Neural crest cell (in vitro differentiated cells): ENCODE measurements around the gene CD28. TPM values are rescaled to one million over a fixed set of nuclear protein-coding genes. Genes with fewer than 3 reads are reported as not detected.

Experiments
- DNase-seq: peaks from one replicate; pipeline ENCODE4 v3.0.0; 2021; ENCODE audit warnings: low read depth, mixed read lengths, low spot score
- H3K27ac Mint-ChIP-seq: one replicate; pipeline ENCODE4 v1.8.0; 2021; ENCODE audit warnings: mild to moderate bottlenecking, mixed read lengths; ENCODE audit not compliant: unreplicated experiment
- H3K27me3 Mint-ChIP-seq: 2 replicates; pipeline ENCODE4 v1.8.0; 2021; ENCODE audit warnings: low read depth, mild to moderate bottlenecking, mixed read lengths
- H3K36me3 Mint-ChIP-seq: 2 replicates; pipeline ENCODE4 v1.8.0; 2021; ENCODE audit warnings: low read depth, mild to moderate bottlenecking, mixed read lengths
- H3K4me1 Mint-ChIP-seq: 2 replicates; pipeline ENCODE4 v1.8.0; 2021; ENCODE audit warnings: mixed read lengths
- H3K4me3 Mint-ChIP-seq: one replicate; pipeline ENCODE4 v1.8.0; 2021; ENCODE audit warnings: mild to moderate bottlenecking, mixed read lengths
- H3K9me3 Mint-ChIP-seq: 2 replicates; pipeline ENCODE4 v1.8.0; 2021; ENCODE audit warnings: mixed read lengths
- long read RNA-seq: library from polyadenylated mRNA; unstranded; transcript quantifications from one replicate; pipeline ENCODE4 v2.0.0, GENCODE V29; 2020
- total RNA-seq: library from RNA; stranded (reverse); gene quantifications from 2 replicates; pipeline ENCODE4 v1.2.1, GENCODE V29; 2021
- TF ChIP-seq, protein P1 (sequence below): fragments of 200-600 bp; sonication (generic); conservative IDR thresholded peaks from 2 replicates; pipeline ENCODE4 v1.5.0; 2021; ENCODE audit warnings: antibody characterized with exemption, mild to moderate bottlenecking

The CD28 gene
- not detected in 2 replicates for total RNA-seq
- long read RNA-seq: 0 reads

DNA sequence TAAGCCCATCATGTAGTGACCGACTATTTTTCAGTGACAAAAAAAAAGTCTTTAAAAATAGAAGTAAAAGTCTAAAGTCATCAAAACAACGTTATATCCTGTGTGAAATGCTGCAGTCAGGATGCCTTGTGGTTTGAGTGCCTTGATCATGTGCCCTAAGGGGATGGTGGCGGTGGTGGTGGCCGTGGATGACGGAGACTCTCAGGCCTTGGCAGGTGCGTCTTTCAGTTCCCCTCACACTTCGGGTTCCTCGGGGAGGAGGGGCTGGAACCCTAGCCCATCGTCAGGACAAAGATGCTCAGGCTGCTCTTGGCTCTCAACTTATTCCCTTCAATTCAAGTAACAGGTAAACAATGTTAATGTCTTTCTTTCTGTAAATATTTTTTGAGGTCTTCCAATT is at the start of gene CD28:
CD28 (plus strand) TSS at position 237 of the 400 bp plus-strand sequence; CDS start at position 295, 58 bp downstream.
- Mint-ChIP-seq H3K27me3 (no peaks in the 10 kb centered on the region), H3K4me1 (peaks cover 12% of the 10 kb centered on the region), H3K4me3 (no peak within 1 kb of the TSS), H3K27ac (peak within 1 kb of the TSS; percentile 1), H3K9me3 (peaks cover 11% of the 10 kb centered on the region), H3K36me3 (no peaks in the 10 kb centered on the region)
- TF ChIP-seq, protein P1, sequence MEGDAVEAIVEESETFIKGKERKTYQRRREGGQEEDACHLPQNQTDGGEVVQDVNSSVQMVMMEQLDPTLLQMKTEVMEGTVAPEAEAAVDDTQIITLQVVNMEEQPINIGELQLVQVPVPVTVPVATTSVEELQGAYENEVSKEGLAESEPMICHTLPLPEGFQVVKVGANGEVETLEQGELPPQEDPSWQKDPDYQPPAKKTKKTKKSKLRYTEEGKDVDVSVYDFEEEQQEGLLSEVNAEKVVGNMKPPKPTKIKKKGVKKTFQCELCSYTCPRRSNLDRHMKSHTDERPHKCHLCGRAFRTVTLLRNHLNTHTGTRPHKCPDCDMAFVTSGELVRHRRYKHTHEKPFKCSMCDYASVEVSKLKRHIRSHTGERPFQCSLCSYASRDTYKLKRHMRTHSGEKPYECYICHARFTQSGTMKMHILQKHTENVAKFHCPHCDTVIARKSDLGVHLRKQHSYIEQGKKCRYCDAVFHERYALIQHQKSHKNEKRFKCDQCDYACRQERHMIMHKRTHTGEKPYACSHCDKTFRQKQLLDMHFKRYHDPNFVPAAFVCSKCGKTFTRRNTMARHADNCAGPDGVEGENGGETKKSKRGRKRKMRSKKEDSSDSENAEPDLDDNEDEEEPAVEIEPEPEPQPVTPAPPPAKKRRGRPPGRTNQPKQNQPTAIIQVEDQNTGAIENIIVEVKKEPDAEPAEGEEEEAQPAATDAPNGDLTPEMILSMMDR: no peak
- no peak for DNase-seq

DNA sequence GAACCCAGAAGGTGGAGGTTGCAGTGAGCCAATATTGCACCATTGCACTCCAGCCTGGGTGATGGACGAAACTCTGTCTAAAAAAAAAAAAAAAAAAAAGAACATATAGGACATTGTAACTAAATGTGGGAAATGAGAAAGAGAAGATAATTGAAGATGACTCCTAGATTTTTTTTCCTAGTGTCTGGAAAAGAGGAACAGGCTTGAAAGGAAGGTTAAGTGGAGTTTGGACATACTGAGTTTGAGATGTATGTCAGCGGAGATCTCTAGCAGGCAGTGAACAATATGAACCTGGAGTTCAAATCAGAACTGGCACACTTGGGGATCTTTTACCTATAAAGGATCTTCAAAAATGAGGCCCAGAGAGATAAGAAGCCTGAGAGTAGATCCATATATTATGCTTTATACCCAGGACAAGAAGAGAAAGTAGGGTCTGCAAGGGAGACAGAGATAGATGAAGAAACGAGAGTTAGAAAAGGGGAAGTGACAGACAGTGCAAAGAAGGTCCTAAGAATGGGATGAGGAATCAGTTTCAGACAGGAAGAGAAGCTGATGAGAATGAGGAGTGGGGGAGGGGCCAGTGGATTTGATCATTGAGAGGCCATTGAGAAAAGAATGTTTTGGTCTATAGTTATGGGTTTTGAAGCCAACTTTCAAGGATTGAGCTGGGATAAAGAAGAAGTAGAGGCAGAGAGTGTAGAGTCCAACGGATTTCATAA is 46.9 kb upstream of the CD28 start:
- Mint-ChIP-seq H3K27ac (no peak overlapping the region), H3K4me3 (no peak overlapping the region)
- TF ChIP-seq, protein P1: no peak

DNA sequence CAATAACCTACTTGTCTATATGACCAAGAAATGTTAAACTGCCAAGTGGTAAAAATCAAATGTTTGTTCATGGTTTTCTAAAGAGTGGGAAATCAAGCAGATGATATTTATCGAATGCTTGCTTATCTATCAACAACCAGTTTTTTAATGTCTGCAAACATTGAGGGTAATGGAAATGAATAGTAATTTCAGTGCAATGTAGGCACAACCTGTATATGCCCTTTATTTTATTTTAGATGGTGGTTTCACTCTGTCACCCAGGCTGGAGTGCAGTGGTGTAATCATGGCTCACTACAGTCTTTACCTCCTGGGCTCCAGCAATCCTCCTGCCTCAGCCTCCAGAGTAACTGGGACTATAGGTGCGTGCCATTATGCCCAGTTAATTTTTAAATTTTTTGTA is 46.0 kb upstream of the CD28 start:
- Mint-ChIP-seq H3K4me3 (no peak overlapping the region), H3K9me3 (peaks cover 5% of the 10 kb centered on the region), H3K27ac (no peak overlapping the region), H3K4me1 (peaks cover 31% of the 10 kb centered on the region), H3K36me3 (no peaks in the 10 kb centered on the region), H3K27me3 (no peaks in the 10 kb centered on the region)
- TF ChIP-seq, protein P1: no peak
- DNase-seq: no peak

More for the DNA sequence above, 46.9 kb upstream of the CD28 start:
- H3K4me1 Mint-ChIP-seq: peaks cover 34% of the 10 kb centered on the region
- no peak for DNase-seq
- no peaks in the 10 kb centered on the region for H3K36me3 Mint-ChIP-seq
- no peaks in the 10 kb centered on the region for H3K27me3 Mint-ChIP-seq
- peaks cover 5% of the 10 kb centered on the region for H3K9me3 Mint-ChIP-seq

DNA sequence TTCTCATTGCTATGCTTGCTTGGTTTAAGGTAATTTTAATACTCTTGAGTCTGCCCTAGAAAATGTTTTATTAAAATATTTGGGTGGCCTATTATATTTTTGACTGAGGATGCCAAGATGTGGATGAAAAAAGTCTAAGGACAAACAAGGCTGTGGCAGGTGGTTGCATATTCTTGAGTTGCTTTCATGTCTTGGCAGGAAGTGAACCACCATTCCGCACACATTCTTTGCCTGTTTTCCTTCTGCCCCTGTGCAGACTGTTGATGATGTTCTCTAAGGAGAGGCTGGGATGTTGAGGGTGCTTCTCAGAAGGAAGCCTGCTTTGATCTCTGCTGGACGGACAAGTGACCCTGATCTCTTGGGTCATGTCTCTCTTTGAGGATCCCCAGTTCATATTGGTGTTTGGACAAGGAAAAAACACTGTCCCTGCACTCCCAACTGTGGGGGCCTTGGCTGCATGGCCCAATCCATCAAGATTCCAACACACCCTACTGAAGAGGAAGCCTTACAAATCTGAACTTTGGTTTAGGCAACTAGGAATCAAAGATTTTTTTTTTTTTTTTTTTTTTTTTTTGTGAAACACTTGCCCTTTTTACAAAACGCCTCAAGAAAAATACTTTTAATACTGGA is 45.0 kb upstream of the CD28 start:
- Mint-ChIP-seq H3K27me3 (no peaks in the 10 kb centered on the region), H3K4me3 (no peak overlapping the region)
- TF ChIP-seq, protein P1: no peak

DNA sequence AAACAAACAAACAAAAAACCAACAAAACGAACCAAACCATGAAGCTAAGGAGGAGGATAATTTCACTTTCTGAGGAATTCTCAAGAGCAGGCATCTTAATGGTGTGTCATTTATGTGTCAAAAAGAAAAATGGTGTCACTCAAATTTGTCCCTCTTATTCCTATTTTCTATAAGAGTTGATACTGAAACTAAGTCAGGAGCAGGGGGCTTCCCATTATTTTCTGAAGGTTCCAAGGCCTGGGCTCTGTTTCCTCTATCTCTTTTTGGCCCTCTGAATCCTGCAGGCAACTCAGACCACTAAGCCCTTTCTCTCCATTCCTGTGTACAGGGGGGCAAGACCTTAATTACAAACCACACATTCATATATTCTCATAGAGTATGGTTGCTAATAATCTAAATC is 44.0 kb upstream of the CD28 start:
- H3K4me3 Mint-ChIP-seq: no peak overlapping the region
- TF ChIP-seq, protein P1: no peak

More for the DNA sequence above, 45.0 kb upstream of the CD28 start:
- Mint-ChIP-seq H3K27ac (no peak overlapping the region), H3K4me1 (peaks cover 31% of the 10 kb centered on the region), H3K36me3 (no peaks in the 10 kb centered on the region), H3K9me3 (peaks cover 5% of the 10 kb centered on the region)
- DNase-seq: no peak

More for the DNA sequence above, 44.0 kb upstream of the CD28 start:
- Mint-ChIP-seq H3K36me3 (no peaks in the 10 kb centered on the region), H3K27ac (no peak overlapping the region), H3K9me3 (peaks cover 5% of the 10 kb centered on the region), H3K27me3 (no peaks in the 10 kb centered on the region), H3K4me1 (peaks cover 25% of the 10 kb centered on the region)
- no peak for DNase-seq
